GM12878 (cell line): Measurements from ENCODE around the gene PRM2. TPM values are rescaled to one million over a fixed set of nuclear protein-coding genes. Genes with fewer than 3 reads are reported as not detected.
A peak's percentile ranks its signal among the peaks of the same experiment; 100 is the strongest.

Experiments used
- ASH2L ChIP-seq: fragments of 300-600, 200-600 bp; sonication (generic); IDR thresholded peaks from 2 replicates; pipeline ENCODE4 v1.6.1; 2017; ENCODE audit warnings: low read depth, mild to moderate bottlenecking, borderline replicate concordance
- ATF7 ChIP-seq: fragments of 450-650 bp; IDR thresholded peaks from 2 replicates; pipeline ENCODE4 v1.6.1; 2016; ENCODE audit warnings: low read depth, mild to moderate bottlenecking
- MXI1 ChIP-seq: fragments of 150-350 bp; IDR thresholded peaks from 2 replicates; pipeline ENCODE4 v1.6.1; 2011; ENCODE audit warnings: low read depth, mild to moderate bottlenecking, inconsistent platforms, low read length, improper control_type of control experiment
- NBN ChIP-seq: fragments of 450-650 bp; IDR thresholded peaks from 2 replicates; pipeline ENCODE4 v1.6.1; 2016
- RCOR1 ChIP-seq: conservative IDR thresholded peaks from 2 replicates; pipeline ENCODE4 v1.6.1; 2012; ENCODE audit warnings: low read depth, low read length, improper control_type of control experiment
- RUNX3 ChIP-seq: IDR thresholded peaks from 2 replicates; pipeline ENCODE4 v1.6.1; 2012; ENCODE audit warnings: low read length, inconsistent platforms
- SIN3A ChIP-seq: IDR thresholded peaks from 2 replicates; pipeline ENCODE4 v1.6.1; 2012; ENCODE audit warnings: low read depth, low read length, improper control_type of control experiment
- STAT1 ChIP-seq: fragments of 450-650 bp; conservative IDR thresholded peaks from 2 replicates; pipeline ENCODE4 v1.6.1; 2014; ENCODE audit warnings: antibody characterized with exemption, mild to moderate bottlenecking
- TCF3 ChIP-seq: IDR thresholded peaks from 2 replicates; pipeline ENCODE4 v1.6.1; 2012; ENCODE audit warnings: low read depth, mild to moderate bottlenecking, low read length, borderline replicate concordance; ENCODE audit not compliant: insufficient read depth
- TCF7 ChIP-seq: IDR thresholded peaks from 2 replicates; pipeline ENCODE4 v1.6.1; 2014; ENCODE audit warnings: antibody characterized with exemption, borderline replicate concordance
- YBX1 ChIP-seq: fragments of 450-650 bp; IDR thresholded peaks from 2 replicates; pipeline ENCODE4 v1.6.1; 2016; ENCODE audit warnings: antibody characterized with exemption
- ZZZ3 ChIP-seq: IDR thresholded peaks from 2 replicates; pipeline ENCODE4 v1.6.1; 2011; ENCODE audit warnings: low read depth; ENCODE audit not compliant: control insufficient read depth, insufficient read length
- polyA plus RNA-seq, 11 experiments: library from polyadenylated mRNA; depleted of rRNA in 4 of 11; unstranded in 6 of 11; stranded (reverse) in 5 of 11; fragments of >200 nt; fragmentation: Nextera tagmentation in 4 of 11; fragmentation: Illumina TruSeq in 1 of 11; extraction: Ambion mirVana in 4 of 11; extraction: Trizol in 1 of 11; gene quantifications; 1 replicate in 1 of 11; 2 replicates in 10 of 11; pipeline versions ENCODE4 v1.2.1 to v1.2.3, GENCODE V29; 2011 to 2016; ENCODE audit warnings: inconsistent platforms in 2 of 11, missing spikeins in 2 of 11, low read depth in 1 of 11
- total RNA-seq, 4 experiments: library from RNA; depleted of rRNA in 3 of 4; stranded (reverse); fragments of >200 nt in 3 of 4; fragmentation: Illumina TruSeq in 1 of 4; extraction: Trizol in 1 of 4; gene quantifications; 2 replicates each; pipeline versions ENCODE4 v1.2.1 to v1.2.3, GENCODE V29; 2013 to 2021
- TF ChIP-seq, protein P1 (sequence below): fragments of 450-650 bp; IDR thresholded peaks from 2 replicates; pipeline ENCODE4 v1.6.1; 2017; ENCODE audit warnings: mild to moderate bottlenecking, moderate library complexity
- TF ChIP-seq, protein P2 (sequence below): fragments of 450-650 bp; IDR thresholded peaks from 2 replicates; pipeline ENCODE4 v1.6.1; 2017; ENCODE audit warnings: mild to moderate bottlenecking
- TF ChIP-seq, protein P3 (sequence below): fragments of 450-650 bp; IDR thresholded peaks from 2 replicates; pipeline ENCODE4 v1.6.1; 2016; ENCODE audit warnings: mild to moderate bottlenecking
- TF ChIP-seq, protein P4 (sequence below): IDR thresholded peaks from 2 replicates; pipeline ENCODE4 v1.6.1; 2012; ENCODE audit warnings: low read depth, low read length, improper control_type of control experiment
- TF ChIP-seq, protein P5 (sequence below): fragments of 450-650 bp; IDR thresholded peaks from 2 replicates; pipeline ENCODE4 v1.6.1; 2016; ENCODE audit warnings: mild to moderate bottlenecking, moderate library complexity, borderline replicate concordance

Gene PRM2
- total and polyA plus RNA-seq, 10 of the 15 experiments (the other 5 are each of a cell fraction or from before 2014, with no cell fraction given), result not detected

DNA sequence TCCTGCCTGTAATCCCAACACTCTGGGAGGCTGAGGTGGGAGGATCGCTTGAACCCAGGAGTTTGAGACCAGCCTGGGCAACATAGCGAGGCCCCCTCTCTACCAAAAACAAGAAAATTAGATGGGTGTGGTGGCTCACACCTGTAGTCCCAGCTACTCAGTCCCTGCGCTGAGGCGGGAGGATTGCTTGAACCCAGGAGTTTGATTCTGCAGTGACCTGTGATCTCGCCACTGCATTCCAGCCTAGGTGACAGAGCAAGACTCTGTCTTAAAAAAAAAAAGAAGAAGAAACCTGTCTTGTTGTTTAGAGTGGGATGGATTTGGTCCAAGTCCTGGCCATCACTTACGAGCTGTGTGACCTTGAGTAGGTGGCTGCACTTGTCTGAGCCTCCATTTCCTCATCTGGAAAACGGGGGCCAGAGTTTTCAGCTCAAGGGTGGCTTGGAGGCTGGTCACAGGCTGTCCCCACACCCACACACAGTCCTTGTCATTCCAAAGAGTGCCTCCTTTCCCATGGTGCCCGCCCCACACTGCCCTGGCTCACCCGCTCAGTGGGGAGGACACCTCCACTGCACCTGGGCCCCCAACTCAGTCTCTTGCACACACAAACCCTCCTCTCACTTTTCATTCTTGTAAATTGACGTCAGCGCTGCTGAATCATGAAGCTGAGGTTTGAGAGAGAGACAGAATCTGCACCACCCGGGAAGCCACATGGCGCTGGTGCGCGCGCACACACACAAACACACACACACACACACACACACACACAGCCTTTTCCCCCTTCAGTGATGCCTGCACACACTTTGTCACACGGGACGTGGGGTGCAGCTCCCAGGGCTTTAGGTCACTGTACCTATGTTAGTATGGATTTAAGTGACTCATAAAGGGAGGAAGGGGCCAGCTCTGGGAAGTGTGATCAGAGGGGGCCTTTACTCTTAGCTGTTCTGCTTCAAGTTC, 24.5 kb downstream of the PRM2 start (continued):
- TF ChIP-seq, protein P1, sequence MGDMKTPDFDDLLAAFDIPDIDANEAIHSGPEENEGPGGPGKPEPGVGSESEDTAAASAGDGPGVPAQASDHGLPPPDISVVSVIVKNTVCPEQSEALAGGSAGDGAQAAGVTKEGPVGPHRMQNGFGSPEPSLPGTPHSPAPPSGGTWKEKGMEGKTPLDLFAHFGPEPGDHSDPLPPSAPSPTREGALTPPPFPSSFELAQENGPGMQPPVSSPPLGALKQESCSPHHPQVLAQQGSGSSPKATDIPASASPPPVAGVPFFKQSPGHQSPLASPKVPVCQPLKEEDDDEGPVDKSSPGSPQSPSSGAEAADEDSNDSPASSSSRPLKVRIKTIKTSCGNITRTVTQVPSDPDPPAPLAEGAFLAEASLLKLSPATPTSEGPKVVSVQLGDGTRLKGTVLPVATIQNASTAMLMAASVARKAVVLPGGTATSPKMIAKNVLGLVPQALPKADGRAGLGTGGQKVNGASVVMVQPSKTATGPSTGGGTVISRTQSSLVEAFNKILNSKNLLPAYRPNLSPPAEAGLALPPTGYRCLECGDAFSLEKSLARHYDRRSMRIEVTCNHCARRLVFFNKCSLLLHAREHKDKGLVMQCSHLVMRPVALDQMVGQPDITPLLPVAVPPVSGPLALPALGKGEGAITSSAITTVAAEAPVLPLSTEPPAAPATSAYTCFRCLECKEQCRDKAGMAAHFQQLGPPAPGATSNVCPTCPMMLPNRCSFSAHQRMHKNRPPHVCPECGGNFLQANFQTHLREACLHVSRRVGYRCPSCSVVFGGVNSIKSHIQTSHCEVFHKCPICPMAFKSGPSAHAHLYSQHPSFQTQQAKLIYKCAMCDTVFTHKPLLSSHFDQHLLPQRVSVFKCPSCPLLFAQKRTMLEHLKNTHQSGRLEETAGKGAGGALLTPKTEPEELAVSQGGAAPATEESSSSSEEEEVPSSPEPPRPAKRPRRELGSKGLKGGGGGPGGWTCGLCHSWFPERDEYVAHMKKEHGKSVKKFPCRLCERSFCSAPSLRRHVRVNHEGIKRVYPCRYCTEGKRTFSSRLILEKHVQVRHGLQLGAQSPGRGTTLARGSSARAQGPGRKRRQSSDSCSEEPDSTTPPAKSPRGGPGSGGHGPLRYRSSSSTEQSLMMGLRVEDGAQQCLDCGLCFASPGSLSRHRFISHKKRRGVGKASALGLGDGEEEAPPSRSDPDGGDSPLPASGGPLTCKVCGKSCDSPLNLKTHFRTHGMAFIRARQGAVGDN, result peak; percentile 72; the same call in 1 of the 2 replicates
- TF ChIP-seq TCF7 (no peak), MXI1 (peak; percentile 71), ATF7 (peak; percentile 91), TCF3 (peak; percentile 59; the same call in 1 of the 2 replicates), ASH2L (no peak), YBX1 (no peak), SIN3A (no peak), STAT1 (no peak), ZZZ3 (no peak), NBN (peak; percentile 91), RCOR1 (0 out of 2 replicates have a peak, but pooled peaks have one; percentile 12), RUNX3 (no peak)
- TF ChIP-seq, protein P2, sequence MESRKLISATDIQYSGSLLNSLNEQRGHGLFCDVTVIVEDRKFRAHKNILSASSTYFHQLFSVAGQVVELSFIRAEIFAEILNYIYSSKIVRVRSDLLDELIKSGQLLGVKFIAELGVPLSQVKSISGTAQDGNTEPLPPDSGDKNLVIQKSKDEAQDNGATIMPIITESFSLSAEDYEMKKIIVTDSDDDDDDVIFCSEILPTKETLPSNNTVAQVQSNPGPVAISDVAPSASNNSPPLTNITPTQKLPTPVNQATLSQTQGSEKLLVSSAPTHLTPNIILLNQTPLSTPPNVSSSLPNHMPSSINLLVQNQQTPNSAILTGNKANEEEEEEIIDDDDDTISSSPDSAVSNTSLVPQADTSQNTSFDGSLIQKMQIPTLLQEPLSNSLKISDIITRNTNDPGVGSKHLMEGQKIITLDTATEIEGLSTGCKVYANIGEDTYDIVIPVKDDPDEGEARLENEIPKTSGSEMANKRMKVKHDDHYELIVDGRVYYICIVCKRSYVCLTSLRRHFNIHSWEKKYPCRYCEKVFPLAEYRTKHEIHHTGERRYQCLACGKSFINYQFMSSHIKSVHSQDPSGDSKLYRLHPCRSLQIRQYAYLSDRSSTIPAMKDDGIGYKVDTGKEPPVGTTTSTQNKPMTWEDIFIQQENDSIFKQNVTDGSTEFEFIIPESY, result no peak
- TF ChIP-seq, protein P3, sequence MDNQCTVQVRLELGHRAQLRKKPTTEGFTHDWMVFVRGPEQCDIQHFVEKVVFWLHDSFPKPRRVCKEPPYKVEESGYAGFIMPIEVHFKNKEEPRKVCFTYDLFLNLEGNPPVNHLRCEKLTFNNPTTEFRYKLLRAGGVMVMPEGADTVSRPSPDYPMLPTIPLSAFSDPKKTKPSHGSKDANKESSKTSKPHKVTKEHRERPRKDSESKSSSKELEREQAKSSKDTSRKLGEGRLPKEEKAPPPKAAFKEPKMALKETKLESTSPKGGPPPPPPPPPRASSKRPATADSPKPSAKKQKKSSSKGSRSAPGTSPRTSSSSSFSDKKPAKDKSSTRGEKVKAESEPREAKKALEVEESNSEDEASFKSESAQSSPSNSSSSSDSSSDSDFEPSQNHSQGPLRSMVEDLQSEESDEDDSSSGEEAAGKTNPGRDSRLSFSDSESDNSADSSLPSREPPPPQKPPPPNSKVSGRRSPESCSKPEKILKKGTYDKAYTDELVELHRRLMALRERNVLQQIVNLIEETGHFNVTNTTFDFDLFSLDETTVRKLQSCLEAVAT, result peak; percentile 66; the same call in 1 of the 2 replicates
- TF ChIP-seq, protein P4, sequence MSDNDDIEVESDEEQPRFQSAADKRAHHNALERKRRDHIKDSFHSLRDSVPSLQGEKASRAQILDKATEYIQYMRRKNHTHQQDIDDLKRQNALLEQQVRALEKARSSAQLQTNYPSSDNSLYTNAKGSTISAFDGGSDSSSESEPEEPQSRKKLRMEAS, result peak; percentile 47; the same call in 1 of the 2 replicates
- TF ChIP-seq, protein P5, sequence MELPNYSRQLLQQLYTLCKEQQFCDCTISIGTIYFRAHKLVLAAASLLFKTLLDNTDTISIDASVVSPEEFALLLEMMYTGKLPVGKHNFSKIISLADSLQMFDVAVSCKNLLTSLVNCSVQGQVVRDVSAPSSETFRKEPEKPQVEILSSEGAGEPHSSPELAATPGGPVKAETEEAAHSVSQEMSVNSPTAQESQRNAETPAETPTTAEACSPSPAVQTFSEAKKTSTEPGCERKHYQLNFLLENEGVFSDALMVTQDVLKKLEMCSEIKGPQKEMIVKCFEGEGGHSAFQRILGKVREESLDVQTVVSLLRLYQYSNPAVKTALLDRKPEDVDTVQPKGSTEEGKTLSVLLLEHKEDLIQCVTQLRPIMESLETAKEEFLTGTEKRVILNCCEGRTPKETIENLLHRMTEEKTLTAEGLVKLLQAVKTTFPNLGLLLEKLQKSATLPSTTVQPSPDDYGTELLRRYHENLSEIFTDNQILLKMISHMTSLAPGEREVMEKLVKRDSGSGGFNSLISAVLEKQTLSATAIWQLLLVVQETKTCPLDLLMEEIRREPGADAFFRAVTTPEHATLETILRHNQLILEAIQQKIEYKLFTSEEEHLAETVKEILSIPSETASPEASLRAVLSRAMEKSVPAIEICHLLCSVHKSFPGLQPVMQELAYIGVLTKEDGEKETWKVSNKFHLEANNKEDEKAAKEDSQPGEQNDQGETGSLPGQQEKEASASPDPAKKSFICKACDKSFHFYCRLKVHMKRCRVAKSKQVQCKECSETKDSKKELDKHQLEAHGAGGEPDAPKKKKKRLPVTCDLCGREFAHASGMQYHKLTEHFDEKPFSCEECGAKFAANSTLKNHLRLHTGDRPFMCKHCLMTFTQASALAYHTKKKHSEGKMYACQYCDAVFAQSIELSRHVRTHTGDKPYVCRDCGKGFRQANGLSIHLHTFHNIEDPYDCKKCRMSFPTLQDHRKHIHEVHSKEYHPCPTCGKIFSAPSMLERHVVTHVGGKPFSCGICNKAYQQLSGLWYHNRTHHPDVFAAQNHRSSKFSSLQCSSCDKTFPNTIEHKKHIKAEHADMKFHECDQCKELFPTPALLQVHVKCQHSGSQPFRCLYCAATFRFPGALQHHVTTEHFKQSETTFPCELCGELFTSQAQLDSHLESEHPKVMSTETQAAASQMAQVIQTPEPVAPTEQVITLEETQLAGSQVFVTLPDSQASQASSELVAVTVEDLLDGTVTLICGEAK, result no peak
